H9 (cell line): ENCODE data around the gene LRRFIP1. TPM values are rescaled to one million over a fixed set of nuclear protein-coding genes. Genes with fewer than 3 reads are reported as not detected.

Experiments used
- DNase-seq: peaks from one replicate; pipeline ENCODE4 v3.0.0-alpha.2; 2017
- H2AFZ ChIP-seq: one replicate; pipeline ENCODE4 v1.6.1; 2013; ENCODE audit warnings: mild to moderate bottlenecking, low read length, control low read depth, moderate library complexity
- H2AK5ac ChIP-seq: 2 replicates; pipeline ENCODE4 v1.6.1; 2013; ENCODE audit warnings: low read length, control low read depth, mixed read lengths; ENCODE audit not compliant: insufficient read length
- H2BK120ac ChIP-seq: one replicate; pipeline ENCODE4 v1.6.1; 2013; ENCODE audit warnings: low read depth, mild to moderate bottlenecking, low read length, control low read depth, inconsistent platforms; ENCODE audit not compliant: poor library complexity, severe bottlenecking
- H2BK12ac ChIP-seq: 2 replicates; pipeline ENCODE4 v1.6.1; 2013; ENCODE audit warnings: low read length, control low read depth, mixed read lengths, low read depth; ENCODE audit not compliant: insufficient read length
- H2BK15ac ChIP-seq: 2 replicates; pipeline ENCODE4 v1.6.1; 2013; ENCODE audit warnings: low read depth, low read length, control low read depth
- H2BK20ac ChIP-seq: one replicate; pipeline ENCODE4 v1.6.1; 2013; ENCODE audit warnings: low read depth, mild to moderate bottlenecking, low read length, control low read depth, inconsistent platforms; ENCODE audit not compliant: poor library complexity, severe bottlenecking
- H2BK5ac ChIP-seq: 2 replicates; pipeline ENCODE4 v1.6.1; 2013; ENCODE audit warnings: low read length, control low read depth, mixed read lengths; ENCODE audit not compliant: insufficient read length
- H3K14ac ChIP-seq: 2 replicates; pipeline ENCODE4 v1.6.1; 2013; ENCODE audit warnings: low read length, control low read depth; ENCODE audit not compliant: insufficient read depth
- H3K18ac ChIP-seq: 2 replicates; pipeline ENCODE4 v1.6.1; 2013; ENCODE audit warnings: low read depth, mild to moderate bottlenecking, mixed read lengths, low read length, control low read depth; ENCODE audit not compliant: insufficient read length
- H3K23ac ChIP-seq: 2 replicates; pipeline ENCODE4 v1.6.1; 2013; ENCODE audit warnings: low read length, control low read depth, mixed read lengths, low read depth; ENCODE audit not compliant: insufficient read length
- H3K23me2 ChIP-seq: 2 replicates; pipeline ENCODE4 v1.6.1; 2013; ENCODE audit warnings: low read depth, mild to moderate bottlenecking, mixed read lengths, low read length, control low read depth; ENCODE audit not compliant: insufficient read length, poor library complexity, severe bottlenecking
- H3K27ac ChIP-seq: 2 replicates; pipeline ENCODE4 v1.5.1; 2013; ENCODE audit warnings: low read length, control low read depth, mixed read lengths, low read depth; ENCODE audit not compliant: insufficient read length
- H3K27me3 ChIP-seq: 2 replicates; pipeline ENCODE4 v1.6.1; 2013; ENCODE audit warnings: low read length, control low read depth, inconsistent platforms; ENCODE audit not compliant: insufficient read depth
- H3K4ac ChIP-seq: 2 replicates; pipeline ENCODE4 v1.6.1; 2013; ENCODE audit warnings: low read depth, mild to moderate bottlenecking, control low read depth, inconsistent platforms, low read length, moderate library complexity
- H3K4me1 ChIP-seq: 2 replicates; pipeline ENCODE4 v1.6.1; 2013; ENCODE audit warnings: low read length, control low read depth, inconsistent platforms; ENCODE audit not compliant: insufficient read depth
- H3K4me2 ChIP-seq: 2 replicates; pipeline ENCODE4 v1.6.1; 2013; ENCODE audit warnings: low read length, control low read depth, mixed read lengths; ENCODE audit not compliant: insufficient read length, insufficient read depth
- H3K56ac ChIP-seq: 2 replicates; pipeline ENCODE4 v1.6.1; 2013; ENCODE audit warnings: low read depth, mild to moderate bottlenecking, mixed read lengths, low read length, control low read depth; ENCODE audit not compliant: insufficient read length
- H3K79me1 ChIP-seq: 2 replicates; pipeline ENCODE4 v1.6.1; 2013; ENCODE audit warnings: low read depth, mild to moderate bottlenecking, moderate library complexity, low read length, control low read depth, inconsistent platforms; ENCODE audit not compliant: insufficient read depth, poor library complexity, severe bottlenecking
- H3K79me2 ChIP-seq: 2 replicates; pipeline ENCODE4 v1.6.1; 2013; ENCODE audit warnings: low read length, control low read depth, inconsistent platforms; ENCODE audit not compliant: insufficient read depth
- H3K9ac ChIP-seq: 2 replicates; pipeline ENCODE4 v1.6.1; 2013; ENCODE audit warnings: low read length, control low read depth, mixed read lengths; ENCODE audit not compliant: insufficient read length; ENCODE audit errors: extremely low read depth
- H3K9me3 ChIP-seq: one replicate; pipeline ENCODE4 v1.6.1; 2013; ENCODE audit warnings: low read depth, low read length, inconsistent platforms; ENCODE audit not compliant: control insufficient read depth
- H3T11ph ChIP-seq: one replicate; pipeline ENCODE4 v1.6.1; 2013; ENCODE audit warnings: mild to moderate bottlenecking, low read length, control low read depth, inconsistent platforms
- H4K20me1 ChIP-seq: one replicate; pipeline ENCODE4 v1.6.1; 2013; ENCODE audit not compliant: control insufficient read depth, insufficient read length, insufficient read depth
- H4K5ac ChIP-seq: 2 replicates; pipeline ENCODE4 v1.6.1; 2013; ENCODE audit warnings: low read depth, mild to moderate bottlenecking, mixed read lengths, low read length, control low read depth; ENCODE audit not compliant: insufficient read length
- H4K8ac ChIP-seq: replicated peaks from 2 replicates; pipeline ENCODE4 v1.6.1; 2013; ENCODE audit warnings: low read length, control low read depth, mixed read lengths, low read depth; ENCODE audit not compliant: insufficient read length
- H4K91ac ChIP-seq: 2 replicates; pipeline ENCODE4 v1.6.1; 2013; ENCODE audit warnings: low read depth, mild to moderate bottlenecking, moderate library complexity, mixed read lengths, low read length, control low read depth; ENCODE audit not compliant: insufficient read length
- H3K27ac Mint-ChIP-seq, 3 experiments: 2 replicates in 2 of 3; 3 replicates in 1 of 3; pipeline ENCODE4 v1.8.0; 2020 to 2021; ENCODE audit warnings: mixed read lengths in 3 of 3, mild to moderate bottlenecking in 1 of 3, moderate library complexity in 1 of 3
- H3K27me3 Mint-ChIP-seq: 2 replicates; pipeline ENCODE4 v1.8.0; 2021; ENCODE audit warnings: low read depth, mild to moderate bottlenecking, moderate library complexity, mixed read lengths
- H3K36me3 Mint-ChIP-seq, 3 experiments: 2 replicates in 2 of 3; 3 replicates in 1 of 3; pipeline ENCODE4 v1.8.0; 2020 to 2021; ENCODE audit warnings: low read depth in 3 of 3, mixed read lengths in 3 of 3; ENCODE audit not compliant: insufficient read depth in 1 of 3
- H3K4me1 Mint-ChIP-seq, 2 experiments: 2 replicates each; pipeline ENCODE4 v1.8.0; 2020; ENCODE audit warnings: mixed read lengths in 2 of 2
- H3K4me3 Mint-ChIP-seq, 2 experiments: 2 replicates in 1 of 2; 3 replicates in 1 of 2; pipeline ENCODE4 v1.8.0; 2020 to 2021; ENCODE audit warnings: mild to moderate bottlenecking in 2 of 2, mixed read lengths in 2 of 2, moderate library complexity in 1 of 2
- H3K9me3 Mint-ChIP-seq, 2 experiments: 2 replicates in 1 of 2; 3 replicates in 1 of 2; pipeline ENCODE4 v1.8.0; 2020; ENCODE audit warnings: mild to moderate bottlenecking in 2 of 2, mixed read lengths in 2 of 2, moderate library complexity in 1 of 2
- WGBS: extraction: QIAGEN DNeasy Blood & Tissue Kit; methylation state at CpG from one replicate; pipeline ENCODE4 v1.1.7; 2013; ENCODE audit warnings: missing lambda C conversion rate, low lambda C conversion rate, mixed read lengths; ENCODE audit not compliant: insufficient read length; ENCODE audit errors: extremely low coverage; 5-methylcytosine and 5-hydroxymethylcytosine counted together
- total RNA-seq: library from RNA; stranded (reverse); gene quantifications from 2 replicates; pipeline ENCODE4 v1.2.1, GENCODE V29; 2021
- TF ChIP-seq, protein P1 (sequence below): fragments of 200-600 bp; sonication (generic); conservative IDR thresholded peaks from 3 replicates; pipeline ENCODE4 v1.8.0; 2021; ENCODE audit warnings: antibody characterized with exemption, mild to moderate bottlenecking

Gene LRRFIP1
- total RNA-seq, 1 experiment from 2014 or later: 38.5 TPM

DNA sequence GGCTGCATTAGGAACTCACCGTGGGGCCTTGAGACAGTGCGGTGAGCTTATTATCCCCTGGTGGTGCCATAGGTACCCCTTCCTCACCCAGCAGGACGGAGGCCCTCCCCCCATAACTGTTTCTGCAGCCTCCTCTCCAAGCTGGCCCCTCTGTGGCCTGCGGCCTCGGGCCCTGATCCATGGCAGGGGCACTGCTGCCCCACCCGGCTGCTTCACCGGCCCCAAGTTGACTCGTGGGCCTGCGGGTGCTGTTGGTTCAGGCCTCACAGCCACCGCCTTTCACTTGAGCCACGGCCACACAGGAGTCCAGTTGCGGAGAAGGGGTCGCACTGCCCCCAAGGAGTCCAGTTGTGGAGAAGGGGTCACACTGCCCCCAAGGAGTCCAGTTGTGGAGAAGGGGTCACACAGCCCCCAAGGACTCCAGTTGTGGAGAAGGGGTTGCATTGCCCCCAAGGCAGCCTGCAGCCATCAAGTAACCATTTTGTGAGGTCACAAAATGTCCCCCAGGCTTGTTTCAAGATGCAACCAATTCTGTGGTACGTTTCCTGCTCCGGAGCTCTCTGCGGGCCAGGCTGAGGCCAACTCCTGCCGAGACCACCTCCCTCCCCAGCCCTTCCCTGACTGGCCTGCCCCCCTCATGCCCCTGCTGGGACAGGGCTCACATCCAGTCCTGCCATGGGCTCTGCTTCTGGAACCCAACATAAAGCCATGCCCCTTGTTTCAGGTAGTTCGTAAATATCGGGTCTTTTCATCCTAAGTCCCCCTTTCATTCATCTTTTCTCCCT is 4.6 kb downstream of the LRRFIP1 start:
- Mint-ChIP-seq H3K27me3 (peaks cover 13% of the 10 kb centered on the region), H3K4me1 (peaks cover 16 to 17% of the 10 kb centered on the region in 2 experiments), H3K27ac (no peak overlapping the region), H3K4me3 (no peak overlapping the region), H3K36me3 (peaks cover 26 to 30% (median 30%) of the 10 kb centered on the region in 3 experiments), H3K9me3 (peaks cover 10 to 24% of the 10 kb centered on the region in 2 experiments)
- no peak overlapping the region for H3T11ph ChIP-seq
- H3K9me3 ChIP-seq: no peaks in the 10 kb centered on the region
- WGBS: no CpG with 5 or more reads among the region's 19 CpGs
- H3K56ac ChIP-seq: no peak overlapping the region
- no peak overlapping the region for H2BK120ac ChIP-seq
- no peak overlapping the region for H3K18ac ChIP-seq
- no peaks in the 10 kb centered on the region for H4K20me1 ChIP-seq
- no peak overlapping the region for H2AK5ac ChIP-seq
- TF ChIP-seq, protein P1, sequence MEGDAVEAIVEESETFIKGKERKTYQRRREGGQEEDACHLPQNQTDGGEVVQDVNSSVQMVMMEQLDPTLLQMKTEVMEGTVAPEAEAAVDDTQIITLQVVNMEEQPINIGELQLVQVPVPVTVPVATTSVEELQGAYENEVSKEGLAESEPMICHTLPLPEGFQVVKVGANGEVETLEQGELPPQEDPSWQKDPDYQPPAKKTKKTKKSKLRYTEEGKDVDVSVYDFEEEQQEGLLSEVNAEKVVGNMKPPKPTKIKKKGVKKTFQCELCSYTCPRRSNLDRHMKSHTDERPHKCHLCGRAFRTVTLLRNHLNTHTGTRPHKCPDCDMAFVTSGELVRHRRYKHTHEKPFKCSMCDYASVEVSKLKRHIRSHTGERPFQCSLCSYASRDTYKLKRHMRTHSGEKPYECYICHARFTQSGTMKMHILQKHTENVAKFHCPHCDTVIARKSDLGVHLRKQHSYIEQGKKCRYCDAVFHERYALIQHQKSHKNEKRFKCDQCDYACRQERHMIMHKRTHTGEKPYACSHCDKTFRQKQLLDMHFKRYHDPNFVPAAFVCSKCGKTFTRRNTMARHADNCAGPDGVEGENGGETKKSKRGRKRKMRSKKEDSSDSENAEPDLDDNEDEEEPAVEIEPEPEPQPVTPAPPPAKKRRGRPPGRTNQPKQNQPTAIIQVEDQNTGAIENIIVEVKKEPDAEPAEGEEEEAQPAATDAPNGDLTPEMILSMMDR: no peak
- no peak overlapping the region for H2BK15ac ChIP-seq
- H2BK20ac ChIP-seq: no peak overlapping the region
- peaks cover 4% of the 10 kb centered on the region; the same call in 1 of the 2 replicates for H3K4me1 ChIP-seq
- H3K27ac ChIP-seq: no peak overlapping the region
- H3K4me2 ChIP-seq: no peak overlapping the region
- H2AFZ ChIP-seq: no peak overlapping the region
- H3K14ac ChIP-seq: no peak overlapping the region
- H3K79me1 ChIP-seq: no peaks in the 10 kb centered on the region
- no peak overlapping the region for H2BK5ac ChIP-seq
- H3K23me2 ChIP-seq: peaks cover 2% of the 10 kb centered on the region
- H4K5ac ChIP-seq: no peak overlapping the region
- H3K27me3 ChIP-seq: no peaks in the 10 kb centered on the region; the same call in 1 of the 2 replicates
- no peak for DNase-seq
- H3K23ac ChIP-seq: no peak overlapping the region
- no peak overlapping the region for H2BK12ac ChIP-seq
- H3K4ac ChIP-seq: no peak overlapping the region
- H3K79me2 ChIP-seq: peaks cover 2% of the 10 kb centered on the region; the same call in 1 of the 2 replicates
- no peak overlapping the region for H4K8ac ChIP-seq
- no peak overlapping the region for H4K91ac ChIP-seq
- no peak overlapping the region for H3K9ac ChIP-seq
